GM19455 (cell line): Measurements from ENCODE around the gene AMN1.
"Not testable (repeated sequence)": the region's sequence is repeated elsewhere in the genome, so short reads cannot be mapped to it uniquely, and the experiment has no call there.

ENCODE experiments used
- ATAC-seq: cut with Tn5 transposase; IDR thresholded peaks from one replicate; pipeline ENCODE4 v1.9.1; 2021; ENCODE audit not compliant: unreplicated experiment

The AMN1 gene

GRCh38 chr12:31685801-31686200 is 43.0 kb downstream of the AMN1 start:
- no peak for ATAC-seq

- ATAC-seq = peak; percentile 75
Observed at GRCh38 chr12:31682136-31682962, 46.5 kb downstream of the AMN1 start.

- ATAC-seq = no peak
Observed at GRCh38 chr12:31672521-31672920, 56.3 kb downstream of the AMN1 start.

GRCh38 chr12:31669582-31669981 is 59.2 kb downstream of the AMN1 start:
- not testable (repeated sequence) for ATAC-seq

- no peak for ATAC-seq
Observed at GRCh38 chr12:31669020-31669419, 59.8 kb downstream of the AMN1 start.

- ATAC-seq = no peak
Observed at GRCh38 chr12:31664038-31664437, 64.8 kb downstream of the AMN1 start.

- no peak for ATAC-seq
Observed at GRCh38 chr12:31663576-31663975, 65.2 kb downstream of the AMN1 start.

- no peak for ATAC-seq
Observed at GRCh38 chr12:31662176-31662849, 66.5 kb downstream of the AMN1 start.

- peak; percentile 98 for ATAC-seq
Observed at GRCh38 chr12:31659087-31659942, 69.5 kb downstream of the AMN1 start, which contains the start of gene ETFBKMT. Gene ETFBKMT, plus strand, starts transcription at chr12:31659688. Its CDS starts 2,266 bp downstream, at chr12:31661954.

- peak; percentile 4 for ATAC-seq
Observed at GRCh38 chr12:31658471-31659086, 70.2 kb downstream of the AMN1 start.

GRCh38 chr12:31655792-31656191 is 73.0 kb downstream of the AMN1 start:
- no peak for ATAC-seq

GRCh38 chr12:31655208-31655607 is 73.6 kb downstream of the AMN1 start:
- no peak for ATAC-seq

GRCh38 chr12:31651893-31652521 is 76.8 kb downstream of the AMN1 start:
- ATAC-seq = no peak

GRCh38 chr12:31650918-31651317 is 77.9 kb downstream of the AMN1 start:
- no peak for ATAC-seq

GRCh38 chr12:31647086-31647491 is 81.7 kb downstream of the AMN1 start:
- no peak for ATAC-seq

- ATAC-seq = no peak
Observed at GRCh38 chr12:31645924-31646323, 82.9 kb downstream of the AMN1 start.

- no peak for ATAC-seq
Observed at GRCh38 chr12:31644536-31644935, 84.3 kb downstream of the AMN1 start.

GRCh38 chr12:31641509-31642090 is 87.2 kb downstream of the AMN1 start:
- ATAC-seq = no peak

- no peak for ATAC-seq
Observed at GRCh38 chr12:31634620-31635019, 94.2 kb downstream of the AMN1 start.

- no peak for ATAC-seq
Observed at GRCh38 chr12:31633464-31633863, 95.4 kb downstream of the AMN1 start.
